Lower leg skin (tissue), 3 donors: ENCODE measurements around the gene FBXL15.

Source experiments
- POLR2A ChIP-seq, 2 donors: fragments of 450-650 bp; IDR thresholded peaks; one replicate each; pipeline ENCODE4 v1.6.1; 2016 to 2017; ENCODE audit warnings: antibody characterized with exemption in 2 of 2, mild to moderate bottlenecking in 1 of 2, moderate library complexity in 1 of 2
- TF ChIP-seq, protein P1 (sequence below), 3 donors: fragments of 450-650 bp; IDR thresholded peaks; one replicate each; pipeline ENCODE4 v1.5.1; 2016; ENCODE audit warnings: antibody characterized with exemption in 3 of 3, mild to moderate bottlenecking in 3 of 3, moderate library complexity in 2 of 3

DNA sequence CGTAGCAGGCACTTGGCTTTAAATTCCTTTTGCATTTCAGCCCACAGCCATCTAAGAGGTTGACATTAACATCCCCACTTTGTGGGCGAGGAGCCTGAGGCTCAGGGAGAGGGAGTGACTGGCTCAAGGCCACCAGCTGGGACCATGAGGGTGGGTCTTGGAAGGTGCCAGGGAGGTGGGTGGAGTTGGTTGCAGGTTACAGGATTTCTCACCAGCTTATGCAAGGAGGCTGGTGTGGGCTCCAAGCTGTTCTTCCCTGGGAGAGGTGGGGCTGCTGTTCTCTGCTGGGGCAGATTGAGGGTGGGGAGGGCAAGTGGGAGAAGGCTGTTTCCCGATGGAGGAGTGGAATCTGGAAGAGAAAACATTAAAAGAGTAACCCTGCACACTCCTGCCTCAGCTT is 44.8 kb downstream of the FBXL15 start:
- TF ChIP-seq, protein P1, sequence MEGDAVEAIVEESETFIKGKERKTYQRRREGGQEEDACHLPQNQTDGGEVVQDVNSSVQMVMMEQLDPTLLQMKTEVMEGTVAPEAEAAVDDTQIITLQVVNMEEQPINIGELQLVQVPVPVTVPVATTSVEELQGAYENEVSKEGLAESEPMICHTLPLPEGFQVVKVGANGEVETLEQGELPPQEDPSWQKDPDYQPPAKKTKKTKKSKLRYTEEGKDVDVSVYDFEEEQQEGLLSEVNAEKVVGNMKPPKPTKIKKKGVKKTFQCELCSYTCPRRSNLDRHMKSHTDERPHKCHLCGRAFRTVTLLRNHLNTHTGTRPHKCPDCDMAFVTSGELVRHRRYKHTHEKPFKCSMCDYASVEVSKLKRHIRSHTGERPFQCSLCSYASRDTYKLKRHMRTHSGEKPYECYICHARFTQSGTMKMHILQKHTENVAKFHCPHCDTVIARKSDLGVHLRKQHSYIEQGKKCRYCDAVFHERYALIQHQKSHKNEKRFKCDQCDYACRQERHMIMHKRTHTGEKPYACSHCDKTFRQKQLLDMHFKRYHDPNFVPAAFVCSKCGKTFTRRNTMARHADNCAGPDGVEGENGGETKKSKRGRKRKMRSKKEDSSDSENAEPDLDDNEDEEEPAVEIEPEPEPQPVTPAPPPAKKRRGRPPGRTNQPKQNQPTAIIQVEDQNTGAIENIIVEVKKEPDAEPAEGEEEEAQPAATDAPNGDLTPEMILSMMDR (IDR thresholded peaks at IDR 0.05) = no peak
- no peak for TF ChIP-seq POLR2A (IDR thresholded peaks at IDR 0.05)
